Measurements from ENCODE around the gene MACC1.
"Not testable (repeated sequence)": the region's sequence is repeated elsewhere in the genome, so short reads cannot be mapped to it uniquely, and the experiment has no call there.

The MACC1 gene

GRCh38 chr7:20165146-20165510 lies 52.1 kb downstream of the MACC1 start:
- no peak for DNase-seq

- DNase-seq: no peak
These were observed 52.6 kb downstream of the MACC1 start for GRCh38 chr7:20164425-20165145.

- no peak for DNase-seq
These were observed 54.5 kb downstream of the MACC1 start for GRCh38 chr7:20162665-20163064.

GRCh38 chr7:20159226-20159747 lies 57.9 kb downstream of the MACC1 start:
- no peak for DNase-seq

GRCh38 chr7:20158684-20159083 lies 58.5 kb downstream of the MACC1 start:
- no peak for DNase-seq

- DNase-seq: no peak
These were observed 59.7 kb downstream of the MACC1 start for GRCh38 chr7:20157456-20157855.

- no peak for DNase-seq
These were observed 63.2 kb downstream of the MACC1 start for GRCh38 chr7:20153999-20154398.

- DNase-seq: no peak
These were observed 63.6 kb downstream of the MACC1 start for GRCh38 chr7:20153567-20153966.

- DNase-seq: no peak
These were observed 64.7 kb downstream of the MACC1 start for GRCh38 chr7:20152511-20152910.

- no peak for DNase-seq
These were observed 65.3 kb downstream of the MACC1 start for GRCh38 chr7:20151708-20152456.

GRCh38 chr7:20146451-20146850 lies 70.7 kb downstream of the MACC1 start:
- no peak for DNase-seq

- DNase-seq: no peak
These were observed 72.4 kb downstream of the MACC1 start for GRCh38 chr7:20144801-20145200.

GRCh38 chr7:20141666-20142065 lies 75.5 kb downstream of the MACC1 start:
- peak; percentile 3 for DNase-seq

GRCh38 chr7:20141002-20141345 lies 76.2 kb downstream of the MACC1 start:
- DNase-seq: no peak

- no peak for DNase-seq
These were observed 76.7 kb downstream of the MACC1 start for GRCh38 chr7:20140291-20141001.

- peak; percentile 4 for DNase-seq
These were observed 80.5 kb downstream of the MACC1 start for GRCh38 chr7:20136647-20137046.

- DNase-seq: no peak
These were observed 83.4 kb downstream of the MACC1 start for GRCh38 chr7:20133803-20134202.

GRCh38 chr7:20132585-20132984 lies 84.6 kb downstream of the MACC1 start:
- DNase-seq: no peak

GRCh38 chr7:20131776-20132175 lies 85.4 kb downstream of the MACC1 start:
- DNase-seq: no peak

- no peak for DNase-seq
These were observed 87.3 kb downstream of the MACC1 start for GRCh38 chr7:20129920-20130319.

- no peak for DNase-seq
These were observed 89.2 kb downstream of the MACC1 start for GRCh38 chr7:20128001-20128400.

- not testable (repeated sequence) for DNase-seq
These were observed 91.1 kb downstream of the MACC1 start for GRCh38 chr7:20126060-20126459.

GRCh38 chr7:20124087-20124486 lies 93.1 kb downstream of the MACC1 start:
- DNase-seq: peak; percentile 16
